ENCODE data around the gene NCF4. TPM values are rescaled to one million over a fixed set of nuclear protein-coding genes. Genes with fewer than 3 reads are reported as not detected.

Gene NCF4
- 0.12 TPM in 1 of 5 replicates, not detected in the others for total RNA-seq (2022; extraction: Qiagen RNA extraction)

GRCh38 chr22:36860821-36861659, at the start of gene NCF4:
TSS of gene NCF4 (plus strand) at chr22:36861006. CDS start at chr22:36861172, 166 bp downstream.

GRCh38 chr22:36816636-36817524, 43.9 kb upstream of the NCF4 start, which contains the start of gene PVALB:
TSS of gene PVALB (minus strand) at chr22:36817035. CDS start at chr22:36817005, 30 bp downstream.

GRCh38 chr22:36913427-36914389, 52.9 kb downstream of the NCF4 start, which contains the start of gene CSF2RB:
TSS of gene CSF2RB (plus strand) at chr22:36913628. CDS start at chr22:36922208, 8,580 bp downstream.

Other genes with a start within 250 kb of the NCF4 start
- not detected in 5 replicates for gene CACNG2, start 157.3 kb upstream of the NCF4 start, total RNA-seq (2022; extraction: Qiagen RNA extraction)
- 15.3 to 25.2 TPM (median 24.5 TPM) in 5 replicates for gene IFT27, start 84.9 kb upstream of the NCF4 start, total RNA-seq (2022; extraction: Qiagen RNA extraction)
- gene PVALB, start 44.0 kb upstream of the NCF4 start, total RNA-seq (2022; extraction: Qiagen RNA extraction): not detected in 5 replicates
- gene CSF2RB, start 52.6 kb downstream of the NCF4 start, total RNA-seq (2022; extraction: Qiagen RNA extraction): not detected in 5 replicates
- 41.6 to 62.5 TPM (median 56.2 TPM) in 5 replicates for gene TST, start 158.4 kb downstream of the NCF4 start, total RNA-seq (2022; extraction: Qiagen RNA extraction)
- gene MPST, start 158.7 kb downstream of the NCF4 start, total RNA-seq (2022; extraction: Qiagen RNA extraction): 42.6 to 76.6 TPM (median 74.9 TPM) in 5 replicates
- 19.0 to 28.3 TPM (median 26.2 TPM) in 5 replicates for gene KCTD17, start 190.7 kb downstream of the NCF4 start, total RNA-seq (2022; extraction: Qiagen RNA extraction)
- gene TMPRSS6, start 248.7 kb downstream of the NCF4 start, total RNA-seq (2022; extraction: Qiagen RNA extraction): 0.05 TPM in 1 of 5 replicates, not detected in the others